Endothelial cell of umbilical vein (primary cell): ENCODE results near the gene GGTLC2. TPM values are rescaled to one million over a fixed set of nuclear protein-coding genes. Genes with fewer than 3 reads are reported as not detected.

Experiments
- BruUV-seq: library from RNA; stranded (reverse); fragments of 400-500 nt; replicated peaks from 2 replicates; lab custom pipeline; 2021; lab: Mats Ljungman, UMichigan
- CTCF ChIA-PET: fragments of 300-600, 350-600 bp; sonication (Branson Sonifier 250); formaldehyde crosslinking; loops from one replicate; lab custom pipeline; 2021; ENCODE audit warnings: antibody characterized with exemption, inconsistent platforms; lab: Charles Lee
- POLR2A ChIA-PET: fragments of 300-600, 350-600 bp; sonication (Branson Sonifier 250); formaldehyde crosslinking; loops from one replicate; lab custom pipeline; 2021; ENCODE audit warnings: antibody characterized with exemption, inconsistent platforms; lab: Charles Lee
- DNase-seq: peaks from one replicate; pipeline ENCODE4 v3.0.0-alpha.2; 2011; ENCODE audit warnings: low read depth, low spot score
- FAIRE-seq: peaks from 2 replicates; lab custom pipeline; 2011; peaks lifted over from hg19 to GRCh38; lab: Jason Lieb, UNC
- H2AFZ ChIP-seq: 2 replicates; pipeline ENCODE4 v1.6.0; 2012; ENCODE audit warnings: low read depth, low read length, control low read depth, inconsistent platforms
- H3K27ac ChIP-seq: 2 replicates; pipeline ENCODE4 v1.5.1; 2011; ENCODE audit warnings: low read depth, mild to moderate bottlenecking, control low read depth, low read length, moderate library complexity; ENCODE audit not compliant: insufficient read depth
- H3K27me3 ChIP-seq, 2 experiments: 2 replicates each; pipeline versions ENCODE4 v1.6.0 to v1.6.1; 2011; ENCODE audit warnings: low read length in 2 of 2, mixed read lengths in 1 of 2; ENCODE audit not compliant: control insufficient read depth in 2 of 2, insufficient read depth in 2 of 2
- H3K36me3 ChIP-seq, 2 experiments: 2 replicates in 1 of 2; 3 replicates in 1 of 2; pipeline ENCODE4 v1.5.1; 2011; ENCODE audit warnings: low read length in 2 of 2, mild to moderate bottlenecking in 1 of 2, moderate library complexity in 1 of 2; ENCODE audit not compliant: control insufficient read depth in 2 of 2, insufficient read depth in 2 of 2; ENCODE audit errors: extremely low read depth in 1 of 2
- H3K4me1 ChIP-seq: 3 replicates; pipeline ENCODE4 v1.5.1; 2011; ENCODE audit warnings: mild to moderate bottlenecking, low read length; ENCODE audit not compliant: control insufficient read depth, insufficient read depth; ENCODE audit errors: extremely low read depth
- H3K4me2 ChIP-seq: 2 replicates; pipeline ENCODE4 v1.6.1; 2011; ENCODE audit warnings: low read length, control low read depth, mixed read lengths; ENCODE audit not compliant: insufficient read depth
- H3K4me3 ChIP-seq, 3 experiments: fragments of 200-600 bp in 1 of 3; sonication (generic), shearing (Covaris generic) in 1 of 3; replicated peaks in 1 of 3; 2 replicates each; pipeline ENCODE4 v1.5.1; 2011 to 2016; ENCODE audit warnings: control low read depth in 3 of 3, low read length in 3 of 3, mild to moderate bottlenecking in 2 of 3, inconsistent platforms in 1 of 3, low read depth in 1 of 3, moderate library complexity in 1 of 3; ENCODE audit not compliant: insufficient read depth in 1 of 3
- H3K79me2 ChIP-seq: 2 replicates; pipeline ENCODE4 v1.6.0; 2012; ENCODE audit warnings: low read length, inconsistent platforms; ENCODE audit not compliant: control insufficient read depth, insufficient read depth
- H3K9ac ChIP-seq: replicated peaks from 2 replicates; pipeline ENCODE3; 2011; ENCODE audit warnings: low read length, control low read depth; ENCODE audit not compliant: insufficient read depth; ENCODE audit errors: extremely low read depth
- H3K9me1 ChIP-seq: replicated peaks from 3 replicates; pipeline ENCODE4 v1.6.0; 2011; ENCODE audit warnings: mild to moderate bottlenecking, low read length; ENCODE audit not compliant: control insufficient read depth, insufficient read depth; ENCODE audit errors: extremely low read depth
- H3K9me3 ChIP-seq: replicated peaks from 2 replicates; pipeline ENCODE4 v1.5.1; 2012; ENCODE audit warnings: low read length, inconsistent platforms; ENCODE audit not compliant: control insufficient read depth, insufficient read depth
- H4K20me1 ChIP-seq: replicated peaks from 2 replicates; pipeline ENCODE3; 2011; ENCODE audit warnings: mild to moderate bottlenecking, low read length; ENCODE audit not compliant: control insufficient read depth, insufficient read depth; ENCODE audit errors: extremely low read depth
- CTCF ChIP-seq, 2 donors: IDR thresholded peaks; 1 replicate in 1 of 2; 2 replicates in 1 of 2; pipeline ENCODE4 v1.5.1; 2011; ENCODE audit warnings: low read length in 2 of 2, mild to moderate bottlenecking in 2 of 2, moderate library complexity in 2 of 2, control low read depth in 1 of 2, inconsistent platforms in 1 of 2, low read depth in 1 of 2; ENCODE audit not compliant: insufficient read depth in 1 of 2; ENCODE audit errors: extremely low read depth in 1 of 2
- EZH2 ChIP-seq: IDR thresholded peaks from 2 replicates; pipeline ENCODE4 v1.6.1; 2012; ENCODE audit warnings: borderline replicate concordance, low read depth, mild to moderate bottlenecking, moderate library complexity, low read length, inconsistent platforms; ENCODE audit not compliant: severe bottlenecking
- FOS ChIP-seq: IDR thresholded peaks from 2 replicates; pipeline ENCODE4 v1.6.1; 2011; ENCODE audit warnings: mild to moderate bottlenecking, low read length, moderate library complexity, borderline replicate concordance; ENCODE audit not compliant: insufficient read depth
- GATA2 ChIP-seq: IDR thresholded peaks from 2 replicates; pipeline ENCODE4 v1.7.0; 2011; ENCODE audit warnings: low read depth, mild to moderate bottlenecking, moderate library complexity, mixed read lengths, low read length; ENCODE audit not compliant: insufficient read length, insufficient read depth
- JUN ChIP-seq: IDR thresholded peaks from 2 replicates; pipeline ENCODE4 v1.6.1; 2011; ENCODE audit warnings: borderline replicate concordance, low read depth; ENCODE audit not compliant: insufficient read length, insufficient read depth
- MYC ChIP-seq: IDR thresholded peaks from one replicate; pipeline ENCODE4 v1.6.1; 2011; ENCODE audit warnings: mild to moderate bottlenecking, low read depth, low read length
- POLR2A ChIP-seq: IDR thresholded peaks from 2 replicates; pipeline ENCODE4 v1.6.1; 2012; ENCODE audit warnings: low read depth, mild to moderate bottlenecking, control low read depth, low read length
- POLR2AphosphoS5 ChIP-seq: IDR thresholded peaks from 2 replicates; pipeline ENCODE4 v1.6.1; 2012; ENCODE audit warnings: low read depth, mild to moderate bottlenecking, control low read depth, low read length, moderate library complexity; ENCODE audit not compliant: insufficient read depth
- dilution Hi-C: fragments of 300-500 bp; cut with MboI; formaldehyde crosslinking; loops from one replicate; pipeline ENCODE4 v1.15.0; 2019; ENCODE audit warnings: low sequenced_read_pairs; ENCODE audit not compliant: extremely low pct_ligation_motif_present
- intact Hi-C: fragments of 100-400 bp; cut with micrococcal nuclease; formaldehyde crosslinking; loops from one replicate; pipeline ENCODE4 v1.10.0; 2022
- polyA plus RNA-seq, 4 experiments: library from polyadenylated mRNA; depleted of rRNA in 3 of 4; stranded (reverse) in 3 of 4; unstranded in 1 of 4; fragments of >200 nt; gene quantifications; 2 replicates each; pipeline versions ENCODE4 v1.2.1 to v1.2.3, GENCODE V29; 2011 to 2012; ENCODE audit warnings: missing spikeins in 1 of 4
- total RNA-seq: library from RNA; stranded (reverse); gene quantifications from 2 replicates; pipeline ENCODE4 v1.2.3, GENCODE V29; 2021
- TF ChIP-seq, protein P1 (sequence below): IDR thresholded peaks from 2 replicates; pipeline ENCODE4 v1.6.1; 2011; ENCODE audit not compliant: insufficient read depth, insufficient read length

The GGTLC2 gene
- total and polyA plus RNA-seq, 2 donors (not counting 3 experiments of a cell fraction or from before 2014, with no cell fraction given): not detected

- BruUV-seq: no TSS peak
- H4K20me1 ChIP-seq: no peaks in the 10 kb centered on the region
- no peak for FAIRE-seq
- ChIA-PET CTCF (interaction anchor here (0.7 to 2.3 kb wide), 3 partner anchors 11 to 25 kb away, joined by 3 to 7 read pairs (median 4); no protein-coding TSS in a partner anchor), POLR2A (no interaction called here)
- H3K36me3 ChIP-seq: no peaks in the 10 kb centered on the region
- DNase-seq: no peak
- H3K4me3 ChIP-seq: no peak overlapping the region
- H3K9me1 ChIP-seq: no peaks in the 10 kb centered on the region
- TF ChIP-seq, protein P1, sequence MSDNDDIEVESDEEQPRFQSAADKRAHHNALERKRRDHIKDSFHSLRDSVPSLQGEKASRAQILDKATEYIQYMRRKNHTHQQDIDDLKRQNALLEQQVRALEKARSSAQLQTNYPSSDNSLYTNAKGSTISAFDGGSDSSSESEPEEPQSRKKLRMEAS: no peak
- TF ChIP-seq GATA2 (no peak), FOS (no peak), CTCF (IDR thresholded peaks at IDR 0.05; ENCODE audit: extremely low read depth in 1 of 2, insufficient read depth in 1 of 2, low read depth in 1 of 2, low read length in 2 of 2) (no peak), MYC (no peak), POLR2A (no peak), EZH2 (no peak), JUN (no peak), POLR2AphosphoS5 (no peak)
- H3K4me1 ChIP-seq: peaks cover 9% of the 10 kb centered on the region
- H3K27ac ChIP-seq: no peak overlapping the region
- no peaks in the 10 kb centered on the region for H3K9me3 ChIP-seq
- H3K4me2 ChIP-seq: no peak overlapping the region
- H3K79me2 ChIP-seq: no peaks in the 10 kb centered on the region
- H3K27me3 ChIP-seq: peaks cover 2 to 10% of the 10 kb centered on the region in 2 experiments
- H2AFZ ChIP-seq: no peak overlapping the region
- H3K9ac ChIP-seq: no peak overlapping the region
- intact Hi-C loops: no loop called here
- dilution Hi-C loops: no loop called here
Measured at GRCh38 chr22:22691055-22691454, 46.6 kb downstream of the GGTLC2 start.
